GM19238 (cell line): ENCODE measurements around the gene CIART.
"Not testable (repeated sequence)": the region's sequence is repeated elsewhere in the genome, so short reads cannot be mapped to it uniquely, and the experiment has no call there.

Experiments
- DNase-seq: peaks from one replicate; pipeline ENCODE4 v3.0.0; 2011; ENCODE audit warnings: low spot score; ENCODE audit not compliant: insufficient read length

Gene CIART, protein sequence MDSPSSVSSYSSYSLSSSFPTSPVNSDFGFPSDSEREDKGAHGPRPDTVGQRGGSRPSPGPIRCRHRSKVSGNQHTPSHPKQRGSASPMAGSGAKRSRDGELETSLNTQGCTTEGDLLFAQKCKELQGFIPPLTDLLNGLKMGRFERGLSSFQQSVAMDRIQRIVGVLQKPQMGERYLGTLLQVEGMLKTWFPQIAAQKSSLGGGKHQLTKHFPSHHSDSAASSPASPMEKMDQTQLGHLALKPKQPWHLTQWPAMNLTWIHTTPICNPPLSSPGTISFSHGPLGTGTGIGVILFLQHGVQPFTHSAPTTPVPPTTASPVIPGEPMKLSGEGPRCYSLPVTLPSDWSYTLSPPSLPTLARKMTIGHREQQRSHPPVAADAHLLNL

DNA sequence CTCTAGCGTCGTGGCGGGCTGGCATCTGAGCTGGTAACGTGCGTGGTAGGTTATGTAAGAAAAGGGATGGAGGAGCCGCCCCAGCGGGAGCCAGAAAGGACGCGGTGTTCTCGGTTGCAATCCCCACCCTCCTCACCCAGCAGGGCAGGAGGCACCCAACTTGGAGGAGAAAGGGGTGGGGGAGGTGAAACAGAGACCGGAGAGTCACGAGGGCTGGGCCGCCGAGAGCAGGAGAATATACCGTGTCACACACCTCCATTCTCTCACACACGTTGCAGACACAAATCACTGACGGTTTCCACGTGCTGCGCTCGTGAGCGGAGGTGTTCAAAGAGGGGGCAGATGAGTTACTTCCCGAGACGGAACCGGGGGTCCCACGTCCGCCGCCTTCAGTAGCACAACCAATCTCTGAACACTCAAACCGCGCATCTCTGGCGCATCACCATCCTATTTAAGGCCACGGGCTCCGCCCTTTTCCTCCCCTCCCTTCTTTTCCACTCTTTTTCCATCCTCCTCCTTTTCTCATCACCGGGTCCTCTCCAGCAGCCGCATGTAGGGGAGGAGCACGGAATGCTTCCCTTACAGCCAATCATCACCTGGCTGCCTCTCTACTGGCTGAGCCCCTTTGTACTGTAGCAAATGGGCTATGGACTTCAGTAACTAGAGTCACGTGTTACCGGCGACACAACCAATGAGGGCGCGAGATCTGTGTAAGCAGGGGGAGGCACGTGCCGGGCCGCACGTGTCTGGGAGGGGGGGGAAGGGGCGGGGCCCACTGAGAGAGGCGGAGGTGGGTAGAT, at the start of gene CIART:
CIART (plus strand) TSS at position 797 of the 800 bp plus-strand sequence. CDS start 714 bp downstream, outside the sequence.
- peak; percentile 68 for DNase-seq

DNA sequence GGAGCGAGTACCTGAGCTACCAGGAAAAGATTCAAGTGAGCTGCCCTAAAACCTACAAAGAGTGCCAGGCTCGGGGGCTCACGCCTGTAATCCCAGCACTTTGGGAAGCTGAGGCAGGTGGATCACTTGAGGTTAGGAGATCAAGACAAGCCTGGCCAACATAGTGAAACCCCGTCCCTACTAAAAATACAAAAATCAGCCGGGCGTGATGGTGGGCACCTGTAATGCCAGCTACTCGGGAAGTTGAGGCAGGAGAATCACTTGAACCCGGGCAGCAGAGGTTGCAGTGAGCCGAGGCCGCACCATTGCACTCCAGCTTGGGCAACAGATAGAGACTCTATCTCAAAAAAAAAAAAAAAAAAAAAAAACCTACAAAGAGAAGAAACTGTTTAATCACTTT, 49.4 kb upstream of the CIART start:
- not testable (repeated sequence) for DNase-seq

DNA sequence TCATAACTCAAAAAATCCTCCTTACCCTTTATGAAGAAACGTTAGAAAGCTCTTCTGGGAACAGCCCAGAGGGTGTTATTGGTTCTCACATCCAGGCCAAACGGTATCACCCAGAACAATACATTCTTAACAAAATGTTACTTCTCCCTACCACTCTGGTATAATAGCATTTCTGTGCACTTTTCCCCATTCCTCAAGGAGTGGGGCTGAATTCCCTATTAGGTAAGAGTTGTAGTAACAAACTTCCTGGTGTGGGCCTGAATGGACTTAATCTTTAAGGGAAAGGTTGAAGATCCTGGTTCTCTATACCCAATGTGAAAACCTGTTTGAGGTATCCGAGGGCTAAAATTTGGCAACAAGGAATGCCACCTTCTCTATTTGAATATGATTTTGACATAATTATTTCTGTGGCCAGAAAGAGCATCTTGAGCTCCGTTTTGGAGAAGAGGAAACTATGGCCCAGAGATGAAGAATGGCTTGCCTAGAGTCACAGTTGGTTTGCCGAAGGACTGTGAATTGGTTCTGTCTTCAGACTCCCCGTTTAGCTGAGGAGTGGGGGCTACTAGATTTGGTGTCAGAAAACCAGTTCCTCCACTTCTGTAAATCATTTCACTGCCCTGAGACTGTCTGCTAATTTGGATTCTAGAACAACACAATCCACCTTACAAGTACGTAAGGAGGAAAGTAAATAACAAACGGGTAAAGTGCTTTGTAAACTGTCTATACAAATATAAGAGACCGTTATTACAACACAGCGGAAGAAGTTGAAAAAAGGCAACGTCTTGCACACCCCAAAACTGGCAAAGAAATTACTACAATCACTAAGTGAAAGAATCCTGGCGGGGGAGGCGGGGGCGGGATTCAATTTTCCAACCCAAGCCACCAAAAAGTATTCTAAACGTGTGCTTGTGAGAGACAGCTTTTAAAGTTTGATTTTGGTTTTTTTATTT, 48.7 kb upstream of the CIART start:
- no peak for DNase-seq

DNA sequence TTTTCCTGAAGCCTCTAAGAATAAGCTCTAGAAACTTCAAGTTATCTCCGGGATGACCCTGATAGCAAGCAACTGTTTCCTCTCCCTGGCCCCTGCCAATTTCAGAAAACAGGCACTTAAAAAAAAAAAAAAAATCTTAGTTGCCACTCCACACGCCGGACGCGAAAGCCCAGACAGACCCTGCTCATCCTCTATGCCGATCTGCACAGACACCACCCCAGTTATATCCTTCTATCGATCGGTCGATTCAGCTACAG, 48.1 kb upstream of the CIART start:
- no peak for DNase-seq

DNA sequence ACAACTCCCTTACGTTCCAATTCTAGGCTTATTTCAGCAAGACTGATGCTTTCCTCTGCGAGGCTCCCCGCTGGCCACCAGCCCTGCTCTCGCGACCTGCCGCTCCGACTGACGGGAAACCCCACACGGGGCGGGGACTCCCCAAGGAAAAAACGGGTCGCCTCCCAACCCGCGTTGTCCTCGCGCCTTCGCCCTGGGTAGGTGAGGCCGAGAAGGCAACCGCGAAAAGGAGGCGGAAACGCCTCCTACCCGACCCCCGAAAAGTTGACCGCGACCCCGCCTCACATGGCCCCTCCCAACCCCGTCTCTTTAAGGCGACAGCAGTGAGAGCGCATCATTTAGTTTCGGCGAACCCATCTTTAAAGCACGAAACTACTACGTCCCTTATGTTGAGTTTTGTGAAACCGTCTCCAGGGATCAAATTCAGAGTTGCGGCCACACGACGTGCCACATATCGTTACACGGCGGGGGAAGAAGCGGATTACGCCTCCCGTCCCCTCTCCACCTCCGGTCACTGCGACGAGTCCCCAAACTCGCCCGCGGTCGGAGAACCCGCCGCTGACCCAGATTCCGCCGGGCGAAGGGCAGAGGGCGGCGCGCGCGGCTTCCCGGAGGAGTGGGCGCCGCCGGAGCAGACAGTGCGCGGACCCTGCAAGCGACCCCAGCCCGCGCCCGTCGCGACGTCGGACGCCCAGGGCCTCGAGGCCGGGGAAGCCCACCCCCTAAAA, 47.6 kb upstream of the CIART start:
- peak; percentile 72 for DNase-seq

DNA sequence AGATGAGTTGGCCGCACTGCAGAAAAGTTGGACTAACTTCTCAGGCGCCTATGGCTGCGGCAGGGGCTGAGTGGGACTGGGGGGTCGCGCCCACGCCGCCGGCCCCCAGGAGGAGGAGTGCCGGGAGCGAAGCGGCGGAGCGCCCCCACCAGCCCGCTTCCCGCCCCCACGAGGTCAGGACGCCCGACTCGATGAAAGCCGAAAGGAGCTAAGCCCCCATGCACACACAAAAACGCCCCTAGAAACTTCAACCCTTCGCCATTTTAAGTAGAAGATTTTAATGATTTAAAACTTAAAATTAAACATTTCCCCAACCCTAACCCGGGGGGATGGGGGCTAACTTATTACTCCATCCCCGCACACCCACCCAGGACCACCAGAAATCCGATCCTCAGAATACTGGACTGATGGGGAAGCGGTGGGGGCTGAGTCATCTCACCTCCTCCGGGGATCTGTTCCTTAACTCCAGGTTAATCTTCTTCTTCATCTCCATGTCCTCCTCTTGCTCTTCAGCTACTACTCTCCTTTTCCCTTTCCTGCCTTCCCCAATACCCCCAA, 47.0 kb upstream of the CIART start:
- DNase-seq: no peak

DNA sequence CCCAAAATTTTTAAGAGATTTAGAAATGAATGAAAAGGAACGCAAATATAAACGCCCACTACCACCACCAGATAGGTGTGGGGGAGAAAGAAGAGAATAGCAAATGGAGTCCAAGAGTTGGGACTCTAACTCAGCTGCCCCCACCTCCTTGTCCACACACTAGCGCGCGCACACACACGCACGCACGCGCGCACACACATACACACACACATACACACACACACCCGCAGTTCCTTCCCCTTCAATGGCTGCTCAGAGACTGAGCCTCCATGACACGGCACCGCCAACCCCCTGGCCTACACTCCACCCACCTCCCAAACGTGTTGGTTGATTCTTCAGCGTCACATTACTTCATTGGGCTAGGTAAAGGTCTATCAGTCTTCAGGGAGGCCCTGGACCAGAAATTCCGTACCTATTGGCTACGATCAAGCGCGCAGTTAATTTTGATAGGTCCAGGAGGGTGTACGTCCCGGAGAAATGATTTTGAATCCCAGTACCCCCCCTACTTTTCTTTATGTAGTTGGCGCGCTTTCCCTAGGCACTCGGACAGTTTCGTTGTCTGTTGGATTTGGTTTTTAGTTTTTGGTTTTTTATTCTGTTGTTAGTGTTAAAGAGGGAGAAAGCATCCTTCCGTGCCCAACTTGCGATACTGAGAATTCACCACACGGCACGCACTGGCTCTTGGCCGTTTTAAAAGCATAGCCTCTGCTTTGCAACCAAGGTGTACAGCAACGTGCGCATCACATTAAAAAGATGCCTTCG, 46.3 kb upstream of the CIART start, which contains the start of gene ANP32E:
ANP32E (minus strand) TSS at position 261 of the 762 bp plus-strand sequence. CDS start 326 bp downstream, outside the sequence.
- DNase-seq: peak; percentile 90

DNA sequence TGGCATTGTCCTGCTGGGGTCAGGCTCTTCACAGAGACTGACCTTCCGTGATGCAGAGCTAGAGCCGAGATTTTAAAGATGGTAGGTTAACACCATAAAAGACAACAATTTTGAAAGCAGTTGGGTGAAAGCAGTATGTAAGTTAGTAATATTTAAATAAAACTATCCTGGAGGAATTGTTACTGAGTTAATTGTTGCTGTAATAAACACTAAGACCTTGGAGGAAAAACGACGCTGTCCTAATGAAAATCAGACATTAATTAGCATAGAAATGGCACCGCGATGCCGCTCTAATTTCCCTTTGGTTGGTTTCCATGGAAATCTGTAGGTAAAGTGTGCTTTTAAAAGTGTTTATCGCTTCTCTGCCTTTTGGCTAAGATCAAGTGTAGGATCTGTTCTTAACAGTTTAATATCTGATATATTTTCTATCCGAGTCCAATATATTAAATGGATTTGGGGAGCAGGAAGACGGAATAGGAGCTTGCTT, 45.7 kb upstream of the CIART start:
- no peak for DNase-seq

DNA sequence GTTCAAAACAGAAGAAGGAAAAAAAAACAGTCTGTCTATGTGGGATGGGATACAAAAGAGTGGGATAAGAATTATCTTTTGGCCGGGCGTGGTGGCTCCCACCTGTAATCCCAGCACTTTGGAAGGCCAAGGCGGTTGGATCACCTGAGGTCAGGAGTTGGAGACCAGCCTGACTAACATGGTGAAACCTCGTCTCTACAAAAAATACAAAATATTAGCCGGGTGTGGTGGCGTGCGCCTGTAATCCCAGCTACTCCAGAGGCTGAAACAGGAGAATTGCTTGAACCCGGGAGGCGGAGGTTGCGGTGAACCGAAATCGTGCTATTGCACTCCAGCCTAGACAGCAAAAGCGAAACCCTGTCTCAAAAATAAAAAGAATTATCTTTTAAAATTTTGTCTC, 45.2 kb upstream of the CIART start:
- not testable (repeated sequence) for DNase-seq

DNA sequence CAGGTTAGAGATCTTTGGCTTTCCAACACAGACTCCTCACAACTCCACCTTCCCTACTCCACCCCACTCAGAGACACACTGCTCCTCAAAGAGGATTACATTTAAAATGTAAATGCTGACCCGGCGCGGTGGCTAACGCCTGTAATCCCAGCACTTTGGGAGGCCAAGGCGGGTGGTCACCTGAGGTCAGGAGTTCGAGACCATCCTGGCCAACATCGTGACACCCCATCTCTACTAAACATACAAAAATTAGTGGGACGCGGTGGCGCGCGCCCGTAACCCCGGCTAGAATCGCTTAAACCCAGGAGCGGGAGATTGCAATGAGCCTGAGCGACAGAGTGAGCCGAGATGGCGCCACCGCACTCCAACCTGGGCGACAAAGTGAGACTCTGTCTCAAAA, 44.6 kb upstream of the CIART start:
- no peak for DNase-seq

DNA sequence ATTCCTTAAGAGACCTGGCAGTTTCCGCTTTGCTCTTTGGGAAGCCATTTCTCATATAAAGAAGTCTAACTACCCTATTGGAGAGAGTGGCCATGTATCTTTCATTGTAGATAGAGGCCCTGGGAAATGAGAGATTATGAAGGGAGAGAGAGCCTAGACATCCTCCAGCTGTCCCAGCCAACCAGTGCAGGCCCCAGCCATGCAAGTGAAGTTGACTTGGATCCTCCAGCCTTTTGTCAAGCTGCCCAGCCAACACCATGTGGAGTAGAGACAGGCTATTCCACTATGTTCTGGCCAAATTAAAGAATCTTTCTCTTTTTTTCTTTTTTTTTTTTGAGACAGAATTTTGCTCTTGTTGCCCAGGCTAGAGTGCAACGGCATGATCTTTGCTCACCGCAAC, 39.4 kb upstream of the CIART start:
- DNase-seq: no peak

DNA sequence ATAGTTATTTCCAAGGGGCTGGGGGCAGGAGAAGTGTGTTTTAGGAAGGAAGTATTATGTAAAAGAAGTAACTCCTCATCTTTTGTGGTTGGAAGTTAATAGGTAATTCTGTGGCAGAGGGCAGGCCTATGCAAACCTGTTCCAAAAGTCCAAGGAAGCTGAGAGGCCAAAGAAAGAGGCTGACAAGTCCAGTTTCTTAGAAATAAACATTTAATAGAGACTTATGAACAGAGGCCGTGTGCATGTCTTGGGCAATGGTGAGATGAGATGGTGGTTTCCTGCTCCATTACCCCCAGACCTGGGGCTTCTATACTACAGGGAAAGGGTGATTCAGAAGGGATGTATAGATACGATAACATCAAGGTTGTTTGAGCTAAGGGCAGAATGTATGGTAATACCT, 32.4 kb upstream of the CIART start:
- DNase-seq: no peak

DNA sequence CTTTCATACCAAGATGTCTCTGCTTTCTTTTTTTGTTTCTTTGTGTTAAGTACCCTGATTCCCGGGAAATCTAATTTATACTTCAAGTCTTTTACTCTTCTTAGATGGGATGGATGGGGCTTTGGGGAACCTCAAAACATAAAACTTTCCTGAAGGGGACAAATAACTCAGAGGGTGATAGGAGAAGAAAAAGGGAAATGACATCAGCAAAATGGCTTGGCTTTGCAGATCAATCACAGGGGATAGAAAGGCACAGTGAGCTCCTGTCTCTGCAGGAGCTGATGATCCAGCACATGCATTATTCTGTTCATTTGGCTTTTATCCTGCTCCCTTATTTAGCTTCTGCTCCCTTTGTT, 26.2 kb upstream of the CIART start:
- DNase-seq: no peak

DNA sequence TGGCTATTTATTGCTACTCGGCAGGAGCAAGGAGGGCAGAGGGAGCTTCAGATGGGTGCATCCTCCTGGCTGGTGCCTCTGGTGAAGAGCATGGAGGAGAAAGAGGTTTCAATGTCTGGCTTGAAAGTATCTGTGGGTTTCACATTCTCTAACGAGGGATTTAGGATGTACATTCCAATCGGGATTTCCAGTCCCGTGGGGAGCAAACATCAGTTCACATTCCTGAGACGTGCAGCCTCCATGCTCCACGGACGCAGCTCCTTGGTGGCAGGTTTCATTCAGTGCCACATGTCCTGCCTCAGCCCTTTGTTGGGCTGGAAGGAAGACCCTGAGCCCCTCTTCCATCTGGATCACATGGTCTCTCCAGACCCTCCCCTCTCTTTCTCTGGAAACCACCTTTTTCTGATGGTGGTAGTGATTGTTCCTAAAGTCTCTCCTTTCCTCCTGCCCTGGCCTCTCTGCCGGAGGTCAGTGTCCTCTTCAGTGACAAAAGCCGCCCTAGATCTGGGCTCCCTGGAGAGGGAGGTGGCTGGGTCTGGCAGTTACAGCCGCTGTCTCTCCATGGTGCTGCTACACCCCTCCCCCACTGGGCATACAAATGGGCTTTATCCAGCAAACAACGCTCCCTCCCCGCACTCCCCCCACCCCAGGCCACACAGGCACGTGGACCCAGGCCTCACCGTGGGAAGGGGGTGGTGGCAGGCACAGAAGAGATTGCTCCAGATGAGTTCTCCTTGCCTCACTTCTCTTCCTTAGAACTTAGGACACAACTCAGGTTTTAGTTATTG, 25.6 kb upstream of the CIART start:
- DNase-seq: no peak

DNA sequence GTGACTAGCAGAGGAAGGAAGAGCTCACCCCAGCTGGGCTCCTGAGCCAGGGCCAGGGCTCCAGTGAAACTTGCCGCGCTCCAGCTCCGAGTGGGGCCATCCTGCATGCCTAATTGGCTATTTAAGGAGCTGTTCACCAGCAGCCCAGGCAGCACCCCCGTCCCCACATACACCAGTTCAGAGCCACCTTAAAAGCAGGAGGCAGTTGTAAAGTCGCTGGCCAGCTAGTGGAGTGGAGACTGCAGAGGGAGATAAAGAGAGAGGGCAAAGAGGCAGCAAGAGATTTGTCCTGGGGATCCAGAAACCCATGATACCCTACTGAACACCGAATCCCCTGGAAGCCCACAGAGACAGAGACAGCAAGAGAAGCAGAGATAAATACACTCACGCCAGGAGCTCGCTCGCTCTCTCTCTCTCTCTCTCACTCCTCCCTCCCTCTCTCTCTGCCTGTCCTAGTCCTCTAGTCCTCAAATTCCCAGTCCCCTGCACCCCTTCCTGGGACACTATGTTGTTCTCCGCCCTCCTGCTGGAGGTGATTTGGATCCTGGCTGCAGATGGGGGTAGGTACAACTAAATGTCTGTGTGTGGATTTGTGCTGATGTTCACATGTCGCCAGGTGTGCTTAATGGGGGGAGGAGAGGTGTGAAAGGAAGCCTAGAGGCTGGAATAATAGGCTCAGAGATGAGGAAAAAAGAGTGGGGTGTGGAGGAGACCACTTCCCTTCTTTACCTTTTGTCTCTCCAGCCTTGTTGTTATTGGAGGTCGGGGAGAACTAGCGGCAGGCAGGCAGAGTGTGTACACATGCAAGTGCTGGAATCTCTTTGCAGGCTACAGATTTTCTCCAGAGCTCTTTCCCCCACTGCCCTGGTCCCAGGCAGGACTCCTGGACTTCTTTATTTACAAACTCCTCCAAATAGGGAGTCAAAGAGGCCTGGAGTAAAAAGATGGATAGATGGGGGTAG, 24.4 kb upstream of the CIART start, which contains the start of gene CA14:
CA14 (plus strand) TSS at position 151 of the 962 bp plus-strand sequence; CDS start at position 506, 355 bp downstream.
- no peak for DNase-seq

DNA sequence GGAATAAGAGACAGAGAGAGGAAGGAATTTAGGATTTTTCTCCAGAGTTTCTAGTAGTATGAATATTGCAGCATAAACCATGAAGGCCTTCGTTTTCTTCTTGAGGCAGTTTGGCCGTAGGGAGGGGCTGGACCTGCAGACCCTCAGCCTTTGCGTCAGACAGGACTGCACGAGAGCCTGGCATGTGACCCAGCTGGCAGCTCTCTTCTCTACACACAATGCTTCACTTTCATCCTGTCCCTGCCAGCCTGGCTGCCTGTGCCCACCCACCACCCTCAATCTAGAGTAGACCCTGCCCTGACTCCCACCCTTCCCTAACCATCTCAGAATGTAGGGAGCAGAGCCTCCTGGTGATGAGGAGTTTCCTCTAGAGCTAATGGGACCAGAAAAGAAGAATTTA, 23.1 kb upstream of the CIART start:
- DNase-seq: no peak

DNA sequence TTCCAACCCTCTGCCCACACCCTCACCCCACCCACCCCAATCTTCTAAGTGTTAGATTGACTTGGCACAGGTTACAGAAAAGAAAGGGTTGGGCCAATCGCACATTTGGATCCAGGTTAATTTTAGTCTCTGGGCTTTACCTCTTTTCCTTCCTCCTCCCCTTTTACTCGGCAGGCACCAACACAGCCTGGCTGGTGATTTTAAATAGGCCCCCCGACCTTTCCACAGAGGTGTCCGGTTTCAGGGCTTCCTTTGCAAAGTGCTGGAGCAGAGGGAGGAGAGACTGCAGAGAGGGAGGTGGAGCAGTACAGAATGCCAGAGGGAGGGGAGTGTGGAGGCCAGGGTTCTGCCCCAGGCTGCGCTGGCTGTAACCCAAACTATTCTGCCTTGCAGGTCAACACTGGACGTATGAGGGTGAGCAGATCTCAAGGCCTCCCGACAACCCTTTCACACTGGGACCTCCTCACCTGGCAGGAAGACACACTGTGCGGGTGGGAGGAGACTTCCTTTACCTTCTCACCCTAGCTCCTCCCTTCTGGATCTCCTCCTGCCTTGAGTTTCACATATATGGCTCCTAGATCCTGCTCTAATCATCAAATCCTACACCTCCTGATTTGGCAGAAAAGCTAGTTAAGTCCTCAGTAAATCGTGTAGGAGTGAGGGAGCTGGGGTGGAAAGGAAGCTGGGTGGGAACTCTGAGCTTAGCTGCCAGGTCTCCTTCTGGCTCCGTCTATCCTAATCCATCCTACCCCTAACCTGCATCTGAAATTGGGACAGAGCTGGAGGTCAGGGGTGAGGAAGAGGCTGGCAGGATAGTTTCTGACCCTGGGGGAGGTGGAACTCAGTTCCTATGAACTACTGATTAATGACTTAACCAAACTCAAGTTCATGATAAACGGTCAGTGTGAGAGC, 22.3 kb upstream of the CIART start:
- no peak for DNase-seq
